Stomach (tissue), 9 donors: ENCODE results near the gene POP5. TPM values are rescaled to one million over a fixed set of nuclear protein-coding genes. Genes with fewer than 3 reads are reported as not detected.
"Not testable (repeated sequence)": the region's sequence is repeated elsewhere in the genome, so short reads cannot be mapped to it uniquely, and the experiment has no call there.

ENCODE experiments used
- DNase-seq, 2 donors: peaks; one replicate each; pipeline versions ENCODE4 v3.0.0 to v3.0.0-alpha.2; 2013 to 2019
- H3K27ac ChIP-seq, 5 donors: fragments of 200-600 bp in 4 of 5; sonication (generic) in 4 of 5; one replicate each; pipeline ENCODE4 v1.5.1; 2013 to 2019; ENCODE audit warnings: mild to moderate bottlenecking in 1 of 5, moderate library complexity in 1 of 5
- H3K27me3 ChIP-seq, 3 donors: fragments of 200-600 bp; sonication (generic); one replicate each; pipeline ENCODE4 v1.5.1; 2017 to 2019; ENCODE audit warnings: mixed run types in 1 of 3
- H3K36me3 ChIP-seq, 4 donors: fragments of 200-600 bp; sonication (generic); 1 replicate in 3 of 4; 2 replicates in 1 of 4; pipeline ENCODE4 v1.5.1; 2016 to 2019
- H3K4me1 ChIP-seq, 4 donors: fragments of 200-600 bp; sonication (generic); one replicate each; pipeline ENCODE4 v1.5.1; 2016 to 2019
- H3K4me3 ChIP-seq, 4 donors: fragments of 200-600 bp; sonication (generic) in 3 of 4; one replicate each; pipeline ENCODE4 v1.5.1; 2016 to 2019; ENCODE audit warnings: mild to moderate bottlenecking in 1 of 4
- H3K9me3 ChIP-seq, 4 donors: fragments of 200-600 bp; sonication (generic); one replicate each; pipeline ENCODE4 v1.5.1; 2016 to 2019
- CTCF ChIP-seq, 7 experiments: fragments of 450-650 bp in 4 of 7; fragments of 200-600 bp in 3 of 7; sonication (generic) in 3 of 7; IDR thresholded peaks; one replicate each; pipeline ENCODE4 v1.5.1; 2016 to 2019; ENCODE audit warnings: antibody characterized with exemption in 7 of 7, control low read depth in 2 of 7, mild to moderate bottlenecking in 1 of 7
- EP300 ChIP-seq: sonication (generic); formaldehyde crosslinking; IDR thresholded peaks from one replicate; pipeline ENCODE4 v1.6.1; 2017; ENCODE audit warnings: antibody characterized with exemption
- POLR2A ChIP-seq, 4 donors: fragments of 450-650 bp; IDR thresholded peaks; one replicate each; pipeline ENCODE4 v1.6.1; 2016; ENCODE audit warnings: antibody characterized with exemption in 4 of 4, control low read depth in 2 of 4, mild to moderate bottlenecking in 1 of 4, moderate library complexity in 1 of 4
- POLR2AphosphoS5 ChIP-seq, 3 donors: sonication (generic); formaldehyde crosslinking; IDR thresholded peaks; one replicate each; pipeline ENCODE4 v1.6.1; 2016; ENCODE audit warnings: antibody characterized with exemption in 3 of 3
- WGBS, 5 donors: extraction: QIAGEN DNeasy Blood & Tissue Kit in 3 of 5; methylation state at CpG; one replicate each; pipeline versions ENCODE4 v1.1.5 to v1.1.7; 2013 to 2018; 5-methylcytosine and 5-hydroxymethylcytosine counted together
- intact Hi-C: fragments of 100-400 bp; cut with DNase I; formaldehyde crosslinking; loops from one replicate; pipeline ENCODE4 v1.15.1; 2023; ENCODE audit warnings: low total_unique reads
- polyA plus RNA-seq, 3 donors: library from polyadenylated mRNA; stranded (reverse); fragments of 200-250 nt; gene quantifications; one replicate each; pipeline ENCODE4 v1.2.3, GENCODE V29; 2013
- total RNA-seq, 5 donors: library from RNA; depleted of rRNA; stranded (reverse); fragments of >200 nt; gene quantifications; one replicate each; pipeline versions ENCODE4 v1.1.0 to v1.2.3, GENCODE V29; 2014 to 2016
- donor health status: healthy with polysubstance abuse.
- donor health status: Bipolar disorder and iron deficiency.
- donor health status: healthy.

POP5 gene
- total and polyA plus RNA-seq, 8 donors = 10.5 to 62.3 (median 35.0) TPM

- intact Hi-C loops = no loop called here
- WGBS, 5 donors = 70 to 85% (median 82%) methylated on average over 19 to 26 of the region's 26 CpGs
- Histone ChIP-seq H3K9me3 (no peaks in the 10 kb centered on the region), H3K27ac (no peak overlapping the region), H3K4me1 (no peaks in the 10 kb centered on the region), H3K4me3 (no peak overlapping the region), H3K36me3 (no peaks in the 10 kb centered on the region), H3K27me3 (peaks cover 0 to 13% (median 0%) of the 10 kb centered on the region in 3 donors)
- DNase-seq = no peak
- TF ChIP-seq CTCF (IDR thresholded peaks at IDR 0.05) (no peak), EP300 (no peak), POLR2AphosphoS5 (IDR thresholded peaks at IDR 0.05) (no peak), POLR2A (IDR thresholded peaks at IDR 0.05) (no peak)
These were observed 44.6 kb upstream of the POP5 start for GRCh38 chr12:120625557-120626419.

GRCh38 chr12:120620624-120621023 lies 39.4 kb upstream of the POP5 start:
- H3K4me3 ChIP-seq = no peak overlapping the region
- no peak overlapping the region for H3K27ac ChIP-seq
- TF ChIP-seq POLR2A (IDR thresholded peaks at IDR 0.05) (no peak), EP300 (no peak), CTCF (IDR thresholded peaks at IDR 0.05) (no peak), POLR2AphosphoS5 (IDR thresholded peaks at IDR 0.05) (peak in 2 of 3 donors; percentile 13 to 41)
- no peaks in the 10 kb centered on the region for H3K36me3 ChIP-seq
- intact Hi-C loops = no loop called here
- H3K9me3 ChIP-seq = no peaks in the 10 kb centered on the region
- H3K27me3 ChIP-seq = peaks cover 0 to 46% (median 6%) of the 10 kb centered on the region in 3 donors
- 73 to 96% (median 79%) methylated on average over 2 of the region's 2 CpGs for WGBS, 5 donors
- peak; percentile 50 to 51 for DNase-seq
- no peaks in the 10 kb centered on the region for H3K4me1 ChIP-seq

GRCh38 chr12:120618954-120619615 lies 37.9 kb upstream of the POP5 start:
- no peak overlapping the region for H3K27ac ChIP-seq
- no peak overlapping the region for H3K4me3 ChIP-seq
- no peaks in the 10 kb centered on the region for H3K9me3 ChIP-seq
- intact Hi-C loops = no loop called here
- DNase-seq = no peak
- peaks cover 0 to 46% (median 6%) of the 10 kb centered on the region in 3 donors for H3K27me3 ChIP-seq
- H3K36me3 ChIP-seq = no peaks in the 10 kb centered on the region
- TF ChIP-seq POLR2AphosphoS5 (IDR thresholded peaks at IDR 0.05) (no peak), CTCF (IDR thresholded peaks at IDR 0.05) (no peak), POLR2A (IDR thresholded peaks at IDR 0.05) (no peak), EP300 (no peak)
- H3K4me1 ChIP-seq = no peaks in the 10 kb centered on the region
- WGBS, 5 donors = 29 to 36% (median 33%) methylated on average over 8 of the region's 8 CpGs

GRCh38 chr12:120617767-120618166 lies 36.6 kb upstream of the POP5 start:
- H3K27me3 ChIP-seq = peaks cover 0 to 46% (median 6%) of the 10 kb centered on the region in 3 donors
- H3K27ac ChIP-seq, DNase-seq, H3K4me1 ChIP-seq, H3K9me3 ChIP-seq, intact Hi-C loops, H3K36me3 ChIP-seq, H3K4me3 ChIP-seq: not testable (repeated sequence)
- 92 to 95% (median 94%) methylated on average over 4 of the region's 4 CpGs for WGBS, 5 donors

- H3K36me3 ChIP-seq, H3K4me3 ChIP-seq, H3K9me3 ChIP-seq, H3K4me1 ChIP-seq, H3K27ac ChIP-seq, intact Hi-C loops, DNase-seq: not testable (repeated sequence)
- WGBS, 5 donors = 84 to 91% (median 85%) methylated on average over 3 of the region's 3 CpGs
- peaks cover 0 to 46% (median 6%) of the 10 kb centered on the region in 3 donors for H3K27me3 ChIP-seq
These were observed 36.0 kb upstream of the POP5 start for GRCh38 chr12:120617193-120617592.
